GM12892 (cell line): ENCODE data around the gene CORO2A.
"Not testable (repeated sequence)": the region's sequence is repeated elsewhere in the genome, so short reads cannot be mapped to it uniquely, and the experiment has no call there.

Experiments used
- DNase-seq: peaks from one replicate; pipeline ENCODE4 v3.0.0; 2011; ENCODE audit not compliant: insufficient read length
- FAIRE-seq: peaks from 2 replicates; lab custom pipeline; 2011; peaks lifted over from hg19 to GRCh38; lab: Jason Lieb, UNC
- POLR2A ChIP-seq: IDR thresholded peaks from 2 replicates; pipeline ENCODE4 v1.6.1; 2011; ENCODE audit warnings: low read depth, low read length, control low read depth
- POLR2AphosphoS5 ChIP-seq: IDR thresholded peaks from 2 replicates; pipeline ENCODE4 v1.6.1; 2011; ENCODE audit warnings: low read depth, low read length, control low read depth
- TAF1 ChIP-seq: IDR thresholded peaks from 2 replicates; pipeline ENCODE4 v1.6.1; 2011; ENCODE audit warnings: low read depth, mild to moderate bottlenecking, control low read depth, low read length, borderline replicate concordance

CORO2A gene

GRCh38 chr9:98099898-98100297 lies 92.5 kb downstream of the CORO2A start:
- DNase-seq (no peak), FAIRE-seq (peak; percentile 74)
- TF ChIP-seq TAF1 (no peak), POLR2AphosphoS5 (no peak), POLR2A (no peak)

DNA sequence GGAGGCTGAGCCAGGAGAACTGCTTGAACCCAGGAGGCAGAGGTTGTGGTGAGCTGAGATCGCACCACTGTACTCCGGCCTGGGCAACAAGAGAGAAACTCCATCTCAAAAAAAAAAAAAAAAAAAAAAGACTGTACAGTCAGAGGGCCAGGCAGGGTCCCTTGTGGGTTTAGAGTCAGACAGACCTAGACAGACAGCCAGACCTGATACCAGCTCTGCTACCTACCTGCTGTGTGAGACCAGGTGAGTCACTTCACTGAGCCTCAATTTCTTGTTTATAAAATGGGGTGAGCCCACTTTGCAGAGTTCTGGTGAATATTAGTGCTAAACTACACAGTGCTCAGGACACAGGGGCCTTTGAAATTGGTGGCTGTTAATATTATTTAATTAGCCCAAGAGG lies 93.1 kb downstream of the CORO2A start:
- no peak for FAIRE-seq
- TF ChIP-seq POLR2A (no peak), POLR2AphosphoS5 (no peak), TAF1 (no peak)
- no peak for DNase-seq

- TF ChIP-seq POLR2AphosphoS5 (no peak), POLR2A (no peak), TAF1 (no peak)
- DNase-seq (no peak), FAIRE-seq (peak; percentile 96)
Observed at GRCh38 chr9:98097836-98098235, 94.6 kb downstream of the CORO2A start.

GRCh38 chr9:98096091-98096490 lies 96.3 kb downstream of the CORO2A start:
- TF ChIP-seq TAF1 (no peak), POLR2AphosphoS5 (no peak), POLR2A (no peak)

DNA sequence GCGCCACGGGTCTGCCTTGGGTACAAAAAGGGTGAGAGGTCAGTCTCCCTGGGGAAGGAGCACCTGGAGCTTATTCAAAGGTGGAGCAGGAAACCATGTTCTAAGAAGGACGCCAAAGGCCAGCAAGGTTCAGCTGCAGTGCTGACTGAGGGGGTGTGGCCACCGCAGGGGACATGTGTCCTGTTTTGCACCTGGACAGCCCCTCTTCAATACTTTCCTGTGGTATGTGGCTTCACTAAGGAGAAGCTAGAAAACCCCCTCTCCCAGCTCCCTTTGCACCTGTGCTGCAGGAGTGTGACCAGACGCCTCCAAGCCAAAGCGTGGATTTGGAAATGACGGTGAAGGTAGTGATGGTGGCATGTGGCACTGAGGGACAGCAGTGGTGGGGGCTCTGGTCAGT lies 97.0 kb downstream of the CORO2A start:
- TF ChIP-seq POLR2A (no peak), TAF1 (no peak), POLR2AphosphoS5 (no peak)
- FAIRE-seq = no peak
- DNase-seq = no peak

More at GRCh38 chr9:98096091-98096490, 96.3 kb downstream of the CORO2A start:
- FAIRE-seq = no peak
- no peak for DNase-seq

- FAIRE-seq (no peak), DNase-seq (no peak)
- TF ChIP-seq POLR2A (no peak), POLR2AphosphoS5 (no peak), TAF1 (no peak)
Observed at GRCh38 chr9:98094851-98095250, 97.6 kb downstream of the CORO2A start.

DNA sequence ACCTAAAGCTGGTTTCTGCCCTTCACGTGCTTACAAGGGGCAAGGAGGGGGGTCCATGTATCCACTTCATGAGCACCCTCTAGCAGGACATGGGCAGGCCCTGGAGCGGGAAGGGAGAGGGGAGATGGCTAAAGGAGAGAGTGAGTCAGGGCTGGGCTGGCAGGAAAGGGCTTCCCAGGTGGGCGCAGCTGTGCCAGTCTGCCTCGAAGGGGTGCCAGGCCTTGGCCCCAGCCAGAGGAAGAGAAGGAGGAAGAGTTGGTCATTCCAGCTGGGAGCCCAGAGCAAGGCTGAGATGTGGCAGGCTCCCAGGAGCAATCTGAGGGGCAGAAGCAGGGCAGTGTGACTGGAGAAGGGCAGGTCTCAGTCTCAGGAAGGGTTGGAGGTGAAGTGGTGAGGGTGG lies 98.1 kb downstream of the CORO2A start:
- FAIRE-seq = no peak
- TF ChIP-seq POLR2A = no peak
- TF ChIP-seq POLR2AphosphoS5 = no peak
- TF ChIP-seq TAF1 = no peak
- DNase-seq = no peak

DNA sequence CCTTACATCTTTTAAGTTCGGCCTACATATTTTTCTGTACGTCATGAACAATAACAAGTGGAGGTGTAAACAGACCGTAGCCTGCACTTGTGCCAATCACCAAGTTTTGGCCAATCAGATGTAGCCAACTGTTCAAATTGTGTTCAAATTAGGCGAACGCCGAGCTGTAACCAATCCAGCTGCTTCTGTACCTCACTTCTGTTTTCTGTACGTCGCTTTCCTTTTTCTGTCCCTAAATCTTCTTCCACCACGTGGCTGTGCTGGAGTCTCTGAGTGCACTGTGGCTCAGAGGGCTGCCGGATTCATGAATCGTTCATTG lies 99.9 kb downstream of the CORO2A start:
- no peak for TF ChIP-seq POLR2A
- no peak for TF ChIP-seq POLR2AphosphoS5
- no peak for TF ChIP-seq TAF1
- no peak for FAIRE-seq

DNA sequence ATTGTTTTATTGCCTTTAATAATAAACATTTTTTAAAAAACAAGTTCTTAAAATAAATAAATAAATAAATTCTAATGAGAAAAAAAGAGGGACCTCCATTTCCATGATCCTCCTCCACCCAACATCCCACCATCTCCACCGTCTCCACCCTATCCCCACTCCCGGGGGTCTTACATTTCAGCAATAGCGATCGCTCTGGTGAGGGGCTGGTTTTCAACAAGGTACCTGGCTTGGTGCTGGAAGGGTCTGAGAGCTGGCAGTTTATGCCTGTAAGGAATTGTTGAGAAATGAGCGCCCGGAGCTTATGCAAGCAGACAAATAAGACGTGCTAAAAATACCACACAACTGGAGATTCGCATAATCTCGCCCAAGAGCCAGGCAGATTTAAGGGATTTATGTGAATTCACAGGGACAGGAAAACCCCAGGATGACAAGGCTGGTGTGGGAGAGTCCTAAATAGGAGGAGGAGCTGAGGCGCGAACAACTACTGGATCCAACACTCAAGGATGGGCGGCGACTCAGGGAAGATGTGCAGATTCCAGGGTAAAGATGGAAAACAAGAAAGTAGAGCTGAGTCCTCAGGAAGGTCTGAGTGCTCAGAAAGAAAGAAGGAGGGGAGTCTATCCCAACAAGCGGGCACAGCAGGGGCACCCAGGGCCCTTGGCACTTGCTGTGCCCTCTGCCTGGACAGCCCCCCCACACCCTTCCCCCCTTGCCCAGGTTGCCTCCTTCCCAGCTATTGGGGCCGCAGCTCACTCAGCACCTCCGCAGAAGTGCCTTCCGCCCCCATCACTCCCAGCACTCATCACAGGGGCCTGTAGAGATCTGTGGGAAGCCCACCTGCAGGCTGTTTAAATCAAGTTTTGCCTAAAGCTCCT lies 100.5 kb downstream of the CORO2A start:
- FAIRE-seq (no peak), DNase-seq (no peak)
- TF ChIP-seq POLR2A (no peak), POLR2AphosphoS5 (no peak), TAF1 (no peak)

More for the DNA sequence above, 99.9 kb downstream of the CORO2A start:
- DNase-seq = no peak

GRCh38 chr9:98090674-98091073 lies 101.8 kb downstream of the CORO2A start:
- DNase-seq, FAIRE-seq: not testable (repeated sequence)

GRCh38 chr9:98087420-98088354 lies 104.8 kb downstream of the CORO2A start:
- no peak for FAIRE-seq
- no peak for DNase-seq
- TF ChIP-seq POLR2A (no peak), TAF1 (no peak), POLR2AphosphoS5 (no peak)

GRCh38 chr9:98086461-98086860 lies 106.0 kb downstream of the CORO2A start:
- FAIRE-seq = no peak
- TF ChIP-seq TAF1 = no peak
- TF ChIP-seq POLR2A = no peak
- DNase-seq = no peak
